Measurements from ENCODE around the gene PHACTR1. TPM values are rescaled to one million over a fixed set of nuclear protein-coding genes. Genes with fewer than 3 reads are reported as not detected.

Gene PHACTR1
- polyA plus RNA-seq, 3 donors, result 6.1 to 26.9 (median 7.6) TPM

GRCh38 chr6:12898603-12899002 is 182.0 kb downstream of the PHACTR1 start:
- H3K9me3 Mint-ChIP-seq, result peaks cover 0 to 5% (median 0%) of the 10 kb centered on the region in 7 donors
- H3K4me1 Mint-ChIP-seq, result peaks cover 11% of the 10 kb centered on the region
- H3K4me2 ChIP-seq (replicated peaks; ENCODE audit: extremely low read depth, low read length, poor library complexity, severe bottlenecking), result no peak overlapping the region
- no peak overlapping the region for H3K4me3 Mint-ChIP-seq
- no peak overlapping the region for H3K27ac ChIP-seq (ENCODE audit: low read depth in 1 of 2, low read length in 2 of 2)
- H3K27me3 ChIP-seq (ENCODE audit: control insufficient read depth in 2 of 2, insufficient read depth in 2 of 2, low read length in 2 of 2), result no peaks in the 10 kb centered on the region
- WGBS (ENCODE audit: insufficient coverage), result 91% methylated on average over 10 of the region's 10 CpGs
- no peak for DNase-seq
- no peak overlapping the region for H3K4me3 ChIP-seq (replicated peaks in 1 of 3; ENCODE audit: low read depth in 2 of 3, low read length in 3 of 3)
- intact Hi-C loops (cut with micrococcal nuclease), result loop anchor here in 1 of 2 donors (10.0 kb wide), 1 partner anchor 1244 kb away; no protein-coding TSS in a partner anchor
- no peaks in the 10 kb centered on the region for H4K20me1 ChIP-seq (ENCODE audit: insufficient read depth, low read length)
- peaks cover 7 to 11% of the 10 kb centered on the region in 2 donors for H3K4me1 ChIP-seq (ENCODE audit: control insufficient read depth in 1 of 2, insufficient read depth in 2 of 2, low read length in 2 of 2)
- TF ChIP-seq, protein P1, sequence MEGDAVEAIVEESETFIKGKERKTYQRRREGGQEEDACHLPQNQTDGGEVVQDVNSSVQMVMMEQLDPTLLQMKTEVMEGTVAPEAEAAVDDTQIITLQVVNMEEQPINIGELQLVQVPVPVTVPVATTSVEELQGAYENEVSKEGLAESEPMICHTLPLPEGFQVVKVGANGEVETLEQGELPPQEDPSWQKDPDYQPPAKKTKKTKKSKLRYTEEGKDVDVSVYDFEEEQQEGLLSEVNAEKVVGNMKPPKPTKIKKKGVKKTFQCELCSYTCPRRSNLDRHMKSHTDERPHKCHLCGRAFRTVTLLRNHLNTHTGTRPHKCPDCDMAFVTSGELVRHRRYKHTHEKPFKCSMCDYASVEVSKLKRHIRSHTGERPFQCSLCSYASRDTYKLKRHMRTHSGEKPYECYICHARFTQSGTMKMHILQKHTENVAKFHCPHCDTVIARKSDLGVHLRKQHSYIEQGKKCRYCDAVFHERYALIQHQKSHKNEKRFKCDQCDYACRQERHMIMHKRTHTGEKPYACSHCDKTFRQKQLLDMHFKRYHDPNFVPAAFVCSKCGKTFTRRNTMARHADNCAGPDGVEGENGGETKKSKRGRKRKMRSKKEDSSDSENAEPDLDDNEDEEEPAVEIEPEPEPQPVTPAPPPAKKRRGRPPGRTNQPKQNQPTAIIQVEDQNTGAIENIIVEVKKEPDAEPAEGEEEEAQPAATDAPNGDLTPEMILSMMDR (IDR thresholded peaks at IDR 0.05), result no peak
- no peak overlapping the region for H2AFZ ChIP-seq (ENCODE audit: insufficient read depth, low read depth, low read length, poor library complexity, severe bottlenecking)
- H3K79me2 ChIP-seq (ENCODE audit: insufficient read depth, low read length), result no peaks in the 10 kb centered on the region
- H3K9me3 ChIP-seq (replicated peaks in 1 of 2; ENCODE audit: control insufficient read depth in 1 of 2, insufficient read depth in 1 of 2, low read length in 2 of 2), result no peaks in the 10 kb centered on the region
- H3K27ac Mint-ChIP-seq, result peak overlapping the region in 1 of 7 donors; percentile 48
- peaks cover 1 to 2% (median 1%) of the 10 kb centered on the region in 3 donors for H3K27me3 Mint-ChIP-seq (ENCODE audit: low read depth in 3 of 3)
- H3K9ac ChIP-seq (ENCODE audit: insufficient read depth, low read length, poor library complexity, severe bottlenecking), result no peak overlapping the region
- H3K36me3 Mint-ChIP-seq, result no peaks in the 10 kb centered on the region
- no peaks in the 10 kb centered on the region for H3K36me3 ChIP-seq (replicated peaks in 1 of 2; ENCODE audit: control insufficient read depth in 1 of 2, insufficient read depth in 2 of 2, low read length in 2 of 2)

DNA sequence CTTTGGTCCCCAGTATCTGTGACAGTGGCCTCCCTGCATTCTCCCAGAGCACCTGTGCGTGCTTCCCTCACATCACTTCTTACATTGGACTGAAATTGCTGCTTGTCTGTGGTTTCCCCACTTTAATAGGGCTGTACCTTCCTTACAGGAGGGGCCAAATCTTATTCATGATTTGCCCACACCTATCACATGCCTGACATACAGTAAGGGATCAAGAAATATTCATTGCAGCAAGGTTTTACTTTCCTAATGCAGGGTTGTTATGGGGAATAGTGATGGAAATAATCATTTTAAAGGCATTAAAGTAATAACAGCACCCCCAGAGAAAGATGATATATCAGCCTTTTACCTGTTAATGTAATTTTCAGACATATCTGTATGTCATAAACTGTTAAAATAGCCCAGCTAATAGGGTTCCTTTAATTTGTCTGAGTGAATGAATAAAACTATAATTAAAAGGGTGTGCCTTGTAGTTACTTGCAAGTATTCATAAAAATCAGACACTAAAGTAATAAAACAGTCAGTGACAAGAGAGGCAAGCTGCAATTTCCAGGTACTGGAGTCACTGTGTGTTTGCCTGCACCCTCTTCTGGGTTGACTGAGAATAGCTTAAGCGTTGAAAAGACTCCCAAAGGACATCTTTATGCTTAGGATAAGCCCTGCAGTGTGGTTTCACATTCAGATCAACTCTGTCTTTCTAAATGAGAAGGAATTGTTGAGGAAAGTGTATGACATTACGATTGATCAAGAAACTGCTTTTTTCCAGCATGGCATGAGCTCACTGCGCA is 182.7 kb downstream of the PHACTR1 start:
- intact Hi-C loops (cut with micrococcal nuclease), result loop anchor here in 1 of 2 donors (10.0 kb wide), 1 partner anchor 1244 kb away; no protein-coding TSS in a partner anchor
- H3K27me3 Mint-ChIP-seq (ENCODE audit: low read depth in 3 of 3), result peaks cover 1 to 2% (median 1%) of the 10 kb centered on the region in 3 donors
- H3K36me3 ChIP-seq (replicated peaks in 1 of 2; ENCODE audit: control insufficient read depth in 1 of 2, insufficient read depth in 2 of 2, low read length in 2 of 2), result no peaks in the 10 kb centered on the region

More for the DNA sequence above, 182.7 kb downstream of the PHACTR1 start:
- TF ChIP-seq, protein P1 (IDR thresholded peaks at IDR 0.05), result no peak
- Histone ChIP-seq H3K9ac (ENCODE audit: insufficient read depth, low read length, poor library complexity, severe bottlenecking) (no peak overlapping the region), H3K4me3 (replicated peaks in 1 of 3; ENCODE audit: low read depth in 2 of 3, low read length in 3 of 3) (no peak overlapping the region), H3K4me2 (replicated peaks; ENCODE audit: extremely low read depth, low read length, poor library complexity, severe bottlenecking) (no peak overlapping the region), H4K20me1 (ENCODE audit: insufficient read depth, low read length) (no peaks in the 10 kb centered on the region), H3K27ac (ENCODE audit: low read depth in 1 of 2, low read length in 2 of 2) (no peak overlapping the region), H3K9me3 (replicated peaks in 1 of 2; ENCODE audit: control insufficient read depth in 1 of 2, insufficient read depth in 1 of 2, low read length in 2 of 2) (no peaks in the 10 kb centered on the region), H2AFZ (ENCODE audit: insufficient read depth, low read depth, low read length, poor library complexity, severe bottlenecking) (no peak overlapping the region), H3K27me3 (ENCODE audit: control insufficient read depth in 2 of 2, insufficient read depth in 2 of 2, low read length in 2 of 2) (no peaks in the 10 kb centered on the region), H3K79me2 (ENCODE audit: insufficient read depth, low read length) (no peaks in the 10 kb centered on the region), H3K4me1 (ENCODE audit: control insufficient read depth in 1 of 2, insufficient read depth in 2 of 2, low read length in 2 of 2) (peaks cover 6 to 13% of the 10 kb centered on the region in 2 donors)
- H3K9me3 Mint-ChIP-seq, result peaks cover 0 to 5% (median 0%) of the 10 kb centered on the region in 7 donors
- WGBS (ENCODE audit: insufficient coverage), result 96% methylated on average over 3 of the region's 4 CpGs
- no peak overlapping the region for H3K4me3 Mint-ChIP-seq
- peaks cover 9% of the 10 kb centered on the region for H3K4me1 Mint-ChIP-seq
- no peak overlapping the region for H3K27ac Mint-ChIP-seq
- H3K36me3 Mint-ChIP-seq, result no peaks in the 10 kb centered on the region
- no peak for DNase-seq

All from CD14-positive monocyte (primary cell).